Bronchial epithelial cell (primary cell): ENCODE measurements around the gene MAP4K4. TPM values are rescaled to one million over a fixed set of nuclear protein-coding genes. Genes with fewer than 3 reads are reported as not detected.

Experiments used
- DNase-seq: peaks from one replicate; pipeline ENCODE4 v3.0.0-alpha.2; 2010; ENCODE audit warnings: low read depth
- FAIRE-seq: peaks from 2 replicates; lab custom pipeline; 2011; peaks lifted over from hg19 to GRCh38; lab: Jason Lieb, UNC
- H3K27me3 ChIP-seq: 2 replicates; pipeline ENCODE4 v1.5.1; 2011; ENCODE audit warnings: low read length; ENCODE audit not compliant: control insufficient read depth, insufficient read depth
- H3K36me3 ChIP-seq: 2 replicates; pipeline ENCODE4 v1.5.1; 2011; ENCODE audit warnings: low read length; ENCODE audit not compliant: control insufficient read depth, insufficient read depth
- H3K4me3 ChIP-seq: 2 replicates; pipeline ENCODE4 v1.5.1; 2011; ENCODE audit warnings: mild to moderate bottlenecking, low read depth, low read length, control low read depth
- total RNA-seq: library from RNA; depleted of rRNA; stranded (reverse); fragments of >200 nt; gene quantifications from 2 replicates; pipeline ENCODE4 v1.2.1, GENCODE V29; 2014
- TF ChIP-seq, protein P1 (sequence below): IDR thresholded peaks from 2 replicates; pipeline ENCODE4 v1.5.1; 2011; ENCODE audit warnings: mild to moderate bottlenecking, moderate library complexity, low read length, control low read depth, inconsistent platforms; ENCODE audit not compliant: insufficient read depth, severe bottlenecking

Gene MAP4K4
- total RNA-seq, 1 donor from 2014 or later = 81.1 TPM

DNA sequence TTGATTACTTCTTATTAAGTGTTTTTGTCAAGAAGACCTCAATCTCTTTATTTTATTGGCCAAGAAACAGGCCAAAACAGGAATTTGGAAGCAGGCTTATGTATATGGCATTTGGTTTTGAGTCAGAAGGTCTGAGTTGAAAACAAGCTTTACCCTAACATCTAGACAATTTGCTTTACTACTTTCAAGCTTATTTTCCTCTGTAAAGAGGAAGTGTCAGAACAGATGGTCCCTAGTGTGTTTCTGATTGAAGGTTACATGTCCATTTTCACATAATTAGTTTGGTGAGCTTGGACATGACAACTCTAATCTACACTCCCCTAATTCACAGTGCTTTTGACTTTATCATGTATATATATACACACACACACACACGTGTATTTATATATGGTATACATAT, 19.8 kb upstream of the MAP4K4 start:
- Histone ChIP-seq H3K36me3 (no peaks in the 10 kb centered on the region), H3K27me3 (no peaks in the 10 kb centered on the region), H3K4me3 (no peak overlapping the region)
- FAIRE-seq = no peak
- DNase-seq = no peak
- TF ChIP-seq, protein P1, sequence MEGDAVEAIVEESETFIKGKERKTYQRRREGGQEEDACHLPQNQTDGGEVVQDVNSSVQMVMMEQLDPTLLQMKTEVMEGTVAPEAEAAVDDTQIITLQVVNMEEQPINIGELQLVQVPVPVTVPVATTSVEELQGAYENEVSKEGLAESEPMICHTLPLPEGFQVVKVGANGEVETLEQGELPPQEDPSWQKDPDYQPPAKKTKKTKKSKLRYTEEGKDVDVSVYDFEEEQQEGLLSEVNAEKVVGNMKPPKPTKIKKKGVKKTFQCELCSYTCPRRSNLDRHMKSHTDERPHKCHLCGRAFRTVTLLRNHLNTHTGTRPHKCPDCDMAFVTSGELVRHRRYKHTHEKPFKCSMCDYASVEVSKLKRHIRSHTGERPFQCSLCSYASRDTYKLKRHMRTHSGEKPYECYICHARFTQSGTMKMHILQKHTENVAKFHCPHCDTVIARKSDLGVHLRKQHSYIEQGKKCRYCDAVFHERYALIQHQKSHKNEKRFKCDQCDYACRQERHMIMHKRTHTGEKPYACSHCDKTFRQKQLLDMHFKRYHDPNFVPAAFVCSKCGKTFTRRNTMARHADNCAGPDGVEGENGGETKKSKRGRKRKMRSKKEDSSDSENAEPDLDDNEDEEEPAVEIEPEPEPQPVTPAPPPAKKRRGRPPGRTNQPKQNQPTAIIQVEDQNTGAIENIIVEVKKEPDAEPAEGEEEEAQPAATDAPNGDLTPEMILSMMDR = no peak

DNA sequence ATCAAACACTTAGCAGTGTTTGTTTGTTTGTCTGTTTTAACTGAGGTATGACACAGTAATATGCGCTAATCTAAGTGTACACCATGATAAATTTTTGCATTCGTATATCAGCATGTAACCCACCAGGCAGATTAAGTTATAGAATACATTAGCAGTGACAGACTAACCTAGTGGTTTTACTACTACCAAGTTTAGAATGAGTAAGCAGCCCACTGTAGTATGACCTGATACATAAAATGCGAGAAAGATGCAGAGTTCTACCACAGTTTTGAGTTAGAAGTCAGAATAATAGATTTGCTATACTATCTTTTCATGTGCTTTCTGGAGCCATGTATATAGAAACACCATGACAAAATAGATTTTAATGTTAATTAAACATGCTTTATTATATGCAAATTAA, 19.1 kb upstream of the MAP4K4 start:
- TF ChIP-seq, protein P1 = no peak
- FAIRE-seq = no peak
- no peak for DNase-seq
- no peak overlapping the region for H3K4me3 ChIP-seq
- H3K27me3 ChIP-seq = no peaks in the 10 kb centered on the region
- no peaks in the 10 kb centered on the region for H3K36me3 ChIP-seq

DNA sequence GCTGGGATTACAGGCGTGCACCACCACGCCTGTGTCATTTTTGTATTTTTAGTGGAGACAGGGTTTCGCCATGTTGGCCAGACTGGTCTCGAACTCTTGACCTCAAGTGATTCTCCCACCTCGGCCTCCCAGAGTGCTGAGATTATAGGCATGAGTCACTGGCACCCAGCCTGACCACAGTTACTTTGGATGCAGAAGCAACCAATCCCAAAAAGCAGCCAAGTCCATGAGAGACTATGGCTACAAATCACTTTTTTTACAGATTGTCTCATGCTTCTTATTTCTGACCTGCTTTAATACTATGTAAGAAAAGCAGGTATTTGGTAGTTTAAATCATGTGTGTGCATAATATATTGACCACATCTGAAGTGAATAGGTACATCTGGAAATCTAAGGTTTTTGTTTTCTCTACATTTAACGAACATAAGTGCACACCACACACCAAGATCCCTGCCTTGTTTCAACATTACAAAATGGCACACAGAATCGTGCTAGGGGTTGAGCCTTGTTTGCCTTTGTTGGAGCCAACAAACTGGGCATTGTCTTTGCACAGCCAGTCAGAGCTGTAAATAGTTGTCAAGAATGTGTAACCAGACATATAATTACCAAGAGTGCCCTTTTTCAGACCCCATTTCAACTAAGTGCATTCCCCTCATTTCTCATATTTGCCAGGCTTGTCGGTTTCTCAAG, 18.3 kb upstream of the MAP4K4 start:
- FAIRE-seq (no peak), DNase-seq (no peak)
- H3K27me3 ChIP-seq = no peaks in the 10 kb centered on the region
- H3K4me3 ChIP-seq = no peak overlapping the region
- TF ChIP-seq, protein P1 = no peak
- H3K36me3 ChIP-seq = no peaks in the 10 kb centered on the region

DNA sequence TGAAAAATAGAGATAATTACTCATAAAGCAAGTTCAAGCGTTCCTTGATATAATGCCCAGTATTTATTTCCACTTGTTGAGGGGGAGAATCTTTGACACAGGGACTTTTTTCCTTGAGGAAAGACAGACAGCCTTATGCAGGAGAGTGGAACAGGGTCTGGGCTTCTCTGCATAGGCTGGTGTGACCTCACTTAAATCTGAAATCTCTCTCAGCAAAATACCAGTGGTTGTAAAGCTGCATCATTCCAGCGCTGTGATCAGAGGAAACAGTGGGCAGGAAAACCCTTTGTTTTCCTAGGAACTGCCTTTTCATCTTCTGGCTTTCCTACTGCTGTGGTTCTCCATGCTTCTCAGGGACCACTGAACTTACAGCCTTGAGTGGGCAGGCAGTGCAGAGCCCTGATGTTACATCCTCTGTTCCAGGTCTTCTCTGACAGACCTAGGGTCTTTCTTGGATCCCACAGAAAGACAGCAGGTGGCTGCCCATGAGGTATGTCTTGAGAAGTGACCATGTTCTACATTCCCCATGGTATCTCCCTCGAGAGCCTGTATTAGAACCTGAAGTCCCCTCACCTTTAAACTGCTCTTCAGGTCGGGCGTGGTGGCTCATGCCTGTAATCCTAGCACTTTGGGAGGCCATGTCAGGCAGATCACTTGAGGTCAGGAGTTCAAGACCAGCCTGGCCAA, 17.6 kb upstream of the MAP4K4 start:
- no peaks in the 10 kb centered on the region for H3K27me3 ChIP-seq
- H3K36me3 ChIP-seq = no peaks in the 10 kb centered on the region
- TF ChIP-seq, protein P1 = no peak
- no peak overlapping the region for H3K4me3 ChIP-seq
- DNase-seq = no peak
- no peak for FAIRE-seq

DNA sequence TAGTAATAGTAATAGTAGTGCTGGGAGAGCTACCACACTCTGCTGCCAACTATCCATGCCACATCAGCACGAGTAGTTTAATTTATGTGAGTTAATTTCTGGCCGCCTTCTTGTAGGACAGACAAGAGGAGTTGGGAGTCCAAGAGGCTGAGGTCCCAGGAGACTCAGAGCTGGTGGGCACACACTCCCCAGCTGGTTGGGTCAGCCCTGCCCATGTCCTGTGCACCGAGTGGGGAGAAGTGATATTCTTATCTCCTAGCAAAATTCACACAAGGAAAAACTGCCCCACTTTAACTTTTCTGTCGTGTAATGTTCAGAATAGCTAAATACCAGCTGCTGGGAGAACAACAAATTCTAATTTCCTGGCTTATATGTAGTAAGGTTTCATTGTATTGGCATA, 15.2 kb upstream of the MAP4K4 start:
- H3K27me3 ChIP-seq = no peaks in the 10 kb centered on the region
- DNase-seq = no peak
- H3K36me3 ChIP-seq = no peaks in the 10 kb centered on the region
- no peak for FAIRE-seq
- H3K4me3 ChIP-seq = no peak overlapping the region
- TF ChIP-seq, protein P1 = no peak

DNA sequence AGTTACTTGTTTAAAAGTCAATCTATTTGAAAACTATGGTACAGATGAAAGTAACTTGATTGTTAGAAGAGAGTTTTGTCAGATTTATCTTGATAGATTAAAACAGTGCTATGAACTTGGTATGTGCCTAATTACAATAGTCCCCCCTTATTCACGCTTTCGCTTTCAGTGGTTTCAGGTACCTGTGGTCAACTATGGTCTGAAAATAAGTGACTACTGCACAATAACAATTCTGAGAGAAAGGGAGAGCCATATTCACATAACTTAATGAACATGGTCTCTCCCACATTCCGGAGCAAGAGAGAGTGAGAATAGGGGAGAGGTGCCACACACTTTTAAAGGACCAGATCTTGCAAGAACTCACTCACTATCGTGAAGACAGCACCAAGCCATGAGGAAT, 13.2 kb upstream of the MAP4K4 start:
- TF ChIP-seq, protein P1 = no peak
- no peaks in the 10 kb centered on the region for H3K36me3 ChIP-seq
- no peak overlapping the region for H3K4me3 ChIP-seq
- H3K27me3 ChIP-seq = no peaks in the 10 kb centered on the region
- DNase-seq (no peak), FAIRE-seq (no peak)
